HG03571 (cell line): ENCODE data around the gene CDH13.

Experiments used
- ATAC-seq: cut with Tn5 transposase; IDR thresholded peaks from one replicate; pipeline ENCODE4 v1.9.1; 2021; ENCODE audit not compliant: unreplicated experiment

Gene CDH13

DNA sequence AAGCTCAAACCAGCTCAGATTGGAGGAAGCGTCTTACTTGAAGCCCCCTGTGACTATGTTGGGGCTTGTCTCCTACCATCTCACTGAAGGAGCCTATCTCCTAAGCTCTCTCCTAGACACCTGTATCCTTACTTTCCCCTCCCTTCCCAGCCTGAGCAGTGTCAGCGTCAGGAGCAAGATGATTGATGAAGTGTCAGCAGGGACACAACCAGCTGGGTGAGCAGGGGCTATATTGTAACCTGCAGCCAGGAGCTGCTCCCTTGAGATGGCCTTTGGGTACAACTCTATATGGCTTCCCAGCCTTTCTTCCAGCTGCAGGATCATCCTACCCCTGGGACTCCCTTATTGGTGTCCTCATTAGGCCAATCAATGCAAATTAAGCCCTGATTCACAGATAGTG lies 1097.8 kb downstream of the CDH13 start:
- ATAC-seq, result no peak

DNA sequence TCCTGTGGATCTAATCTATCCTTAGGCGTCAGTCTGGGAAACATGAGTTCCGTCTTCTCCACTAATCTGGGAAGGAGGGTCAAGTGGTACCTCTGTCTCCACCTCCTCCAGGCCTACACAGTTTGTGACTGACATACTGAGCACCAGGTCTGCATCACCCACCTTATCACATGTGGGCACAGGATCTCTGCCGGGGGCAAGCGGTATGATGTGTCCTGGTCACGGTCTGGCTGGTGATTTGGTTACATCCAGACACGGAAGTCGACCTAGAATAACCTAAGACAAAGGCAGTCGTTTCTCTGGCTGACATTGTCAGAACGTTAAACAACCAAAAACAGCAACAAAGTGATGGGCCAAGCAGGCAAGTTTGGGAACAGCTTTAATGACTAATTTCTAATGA lies 1098.5 kb downstream of the CDH13 start:
- no peak for ATAC-seq

- ATAC-seq, result no peak
Measured at GRCh38 chr16:83727018-83727417, 1100.2 kb downstream of the CDH13 start.

GRCh38 chr16:83727751-83728352 lies 1101.1 kb downstream of the CDH13 start:
- no peak for ATAC-seq

GRCh38 chr16:83728492-83728891 lies 1101.7 kb downstream of the CDH13 start:
- no peak for ATAC-seq

- ATAC-seq, result no peak
Measured at GRCh38 chr16:83730812-83731211, 1104.0 kb downstream of the CDH13 start.

- ATAC-seq, result no peak
Measured at GRCh38 chr16:83732536-83732935, 1105.8 kb downstream of the CDH13 start.

GRCh38 chr16:83733301-83733700 lies 1106.5 kb downstream of the CDH13 start:
- no peak for ATAC-seq

GRCh38 chr16:83734136-83734535 lies 1107.4 kb downstream of the CDH13 start:
- ATAC-seq, result no peak

- no peak for ATAC-seq
Measured at GRCh38 chr16:83737729-83738354, 1111.1 kb downstream of the CDH13 start.

DNA sequence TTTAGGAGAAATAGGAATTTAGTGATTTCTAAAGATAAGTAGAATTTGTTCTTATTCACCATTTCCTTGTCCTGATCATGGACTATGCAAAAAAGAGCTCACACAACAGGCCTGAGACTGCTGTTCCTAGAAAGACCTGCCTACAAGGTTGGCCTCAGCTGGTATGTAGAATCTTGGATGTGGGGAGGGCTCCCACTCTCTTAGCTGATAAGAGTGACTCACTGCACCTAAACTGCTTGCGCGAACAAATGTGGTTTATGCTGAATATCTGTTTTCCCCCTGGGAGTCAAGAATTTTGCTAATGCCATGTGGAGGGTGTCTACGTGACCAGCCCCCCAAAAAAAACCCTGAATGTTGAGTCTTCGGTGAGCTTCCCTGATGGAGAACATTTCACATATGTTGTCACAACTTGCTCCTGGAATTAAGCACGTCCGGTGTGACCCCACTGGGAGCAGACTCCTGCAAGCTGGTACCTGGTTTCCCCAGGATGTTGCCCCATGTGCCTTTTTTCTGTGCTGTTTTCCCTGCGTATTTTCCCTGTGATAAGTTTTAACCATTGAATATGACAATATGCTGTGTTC lies 1112.2 kb downstream of the CDH13 start:
- no peak for ATAC-seq

DNA sequence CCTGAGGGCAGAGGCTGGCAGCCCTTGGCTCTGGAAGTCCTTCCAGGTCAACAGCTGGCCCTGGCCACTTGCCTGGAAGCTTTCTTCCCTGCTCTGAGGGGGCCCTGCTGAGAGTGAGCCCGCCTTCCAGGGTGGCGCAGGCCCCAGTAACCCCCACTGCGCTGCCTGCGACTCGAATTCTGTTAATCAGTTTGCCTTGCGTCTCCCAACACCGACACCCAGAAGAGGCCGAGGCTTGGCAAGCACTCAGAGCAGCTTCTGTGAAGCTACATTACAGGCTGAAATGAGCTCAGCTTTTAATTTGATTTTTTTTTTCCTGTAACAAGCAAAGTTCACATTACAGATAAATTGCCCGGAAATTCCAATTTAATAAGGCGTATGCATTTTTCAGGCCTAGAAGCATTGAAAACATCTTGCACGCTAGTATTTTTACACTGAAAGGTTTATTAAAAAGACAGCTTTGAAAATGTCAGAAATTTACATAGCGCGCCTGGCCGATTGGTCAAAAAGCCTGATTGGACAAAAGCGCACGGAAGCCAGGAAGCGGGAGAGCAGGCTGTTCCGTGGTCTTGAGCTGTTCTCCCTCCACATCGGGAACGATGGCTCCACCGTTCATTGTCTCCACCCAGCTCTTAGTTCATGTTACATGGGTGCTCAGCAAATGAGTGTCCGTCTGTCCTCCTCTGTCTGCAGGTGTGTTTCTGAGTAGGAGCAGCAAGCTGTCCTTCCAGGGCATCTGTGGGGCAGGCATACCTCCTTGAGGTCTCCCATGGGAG lies 1115.5 kb downstream of the CDH13 start:
- no peak for ATAC-seq

DNA sequence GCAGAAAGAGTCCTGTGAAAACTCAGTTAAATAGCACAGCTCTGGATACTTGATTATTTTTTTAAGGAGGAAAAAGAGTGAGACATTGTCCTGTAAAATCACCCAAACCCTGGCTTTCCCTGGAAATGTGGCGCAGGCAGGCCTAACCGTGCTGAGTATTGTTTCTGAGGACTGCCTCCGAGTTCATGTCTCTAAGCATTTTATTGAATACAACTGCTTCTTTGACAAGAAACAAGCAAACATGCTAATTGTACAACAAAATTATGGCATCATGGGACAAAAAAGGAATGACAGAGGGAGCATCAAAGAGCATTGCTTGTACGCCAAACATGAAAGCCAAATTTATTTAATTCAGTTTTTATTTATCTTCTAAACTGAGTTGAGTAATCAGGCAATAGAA lies 1116.5 kb downstream of the CDH13 start:
- no peak for ATAC-seq

DNA sequence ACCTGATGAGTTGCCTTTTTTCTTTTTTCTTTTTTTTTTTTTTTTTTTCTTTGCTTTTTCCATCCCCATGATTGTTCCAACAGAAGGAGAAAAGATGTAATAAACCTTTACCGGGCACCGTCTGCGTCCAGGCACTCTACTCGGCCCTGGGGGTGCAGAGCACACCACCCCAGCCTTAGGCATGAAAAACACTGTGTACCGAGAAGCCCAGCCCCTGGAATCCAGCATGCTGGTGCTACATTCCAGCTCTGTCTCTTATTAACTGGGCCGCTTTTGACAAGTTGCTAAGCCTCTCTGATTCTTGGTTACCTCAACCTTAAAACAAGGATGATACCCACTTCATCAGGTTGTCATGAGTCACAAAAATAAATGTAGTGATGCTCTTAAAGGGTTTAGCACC lies 1117.0 kb downstream of the CDH13 start:
- no peak for ATAC-seq

GRCh38 chr16:83744441-83744981 lies 1117.7 kb downstream of the CDH13 start:
- ATAC-seq, result no peak

DNA sequence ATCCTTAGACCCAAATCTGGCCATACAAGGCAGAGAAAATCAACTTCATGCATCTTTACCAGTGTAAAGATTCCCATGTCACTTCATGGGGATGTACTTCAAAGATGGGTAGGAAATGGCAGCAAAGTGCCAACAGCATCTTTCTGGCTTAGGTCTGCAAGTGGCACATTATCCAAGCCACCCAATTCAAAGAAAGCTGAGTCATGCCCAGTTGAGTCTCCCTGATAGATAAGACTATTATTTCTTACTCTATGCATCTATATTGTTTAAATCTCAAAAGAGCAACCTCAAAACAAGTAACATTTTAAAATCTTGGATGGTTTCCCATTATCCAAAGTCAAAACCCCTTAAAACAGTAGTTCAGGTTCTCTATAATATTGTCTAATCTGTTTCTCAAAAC lies 1119.8 kb downstream of the CDH13 start:
- no peak for ATAC-seq

DNA sequence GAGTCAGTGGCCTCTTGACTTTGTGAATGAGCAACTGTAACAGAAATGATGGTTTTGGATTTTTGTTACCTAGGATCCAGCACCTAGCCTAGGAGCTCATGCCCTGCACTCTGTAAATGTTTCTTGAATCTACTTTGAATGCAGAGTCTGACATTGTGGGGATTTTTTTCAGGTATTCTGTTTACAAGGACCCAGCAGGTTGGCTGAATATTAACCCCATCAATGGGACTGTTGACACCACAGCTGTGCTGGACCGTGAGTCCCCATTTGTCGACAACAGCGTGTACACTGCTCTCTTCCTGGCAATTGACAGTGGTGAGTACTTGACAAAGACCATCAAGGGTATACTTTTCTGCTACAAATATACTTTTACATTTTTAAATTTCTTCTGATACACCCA lies 1121.2 kb downstream of the CDH13 start:
- no peak for ATAC-seq

- ATAC-seq, result no peak
Measured at GRCh38 chr16:83755391-83755790, 1128.6 kb downstream of the CDH13 start.

GRCh38 chr16:83762141-83762991 lies 1135.6 kb downstream of the CDH13 start:
- ATAC-seq, result no peak

GRCh38 chr16:83762992-83763358 lies 1136.2 kb downstream of the CDH13 start:
- no peak for ATAC-seq

- no peak for ATAC-seq
Measured at GRCh38 chr16:83768986-83769385, 1142.2 kb downstream of the CDH13 start.
